Thyroid gland (tissue), 4 donors: ENCODE results near the gene KRTAP10-5.

Source experiments
- CTCF ChIP-seq, 6 experiments: fragments of 200-600 bp in 3 of 6; fragments of 450-650 bp in 3 of 6; sonication (generic) in 3 of 6; IDR thresholded peaks; one replicate each; pipeline ENCODE4 v1.5.1; 2016 to 2019; ENCODE audit warnings: antibody characterized with exemption in 6 of 6, mild to moderate bottlenecking in 2 of 6, inconsistent platforms in 1 of 6, moderate library complexity in 1 of 6
- POLR2A ChIP-seq, 2 donors: fragments of 450-650 bp; IDR thresholded peaks; one replicate each; pipeline ENCODE4 v1.6.1; 2017; ENCODE audit warnings: antibody characterized with exemption in 2 of 2, mild to moderate bottlenecking in 2 of 2, moderate library complexity in 1 of 2

- TF ChIP-seq CTCF (IDR thresholded peaks at IDR 0.05): no peak
- no peak for TF ChIP-seq POLR2A (IDR thresholded peaks at IDR 0.05)
Measured at GRCh38 chr21:44540741-44541288, 39.6 kb downstream of the KRTAP10-5 start.
